NCI-H524 (cell line): ENCODE measurements around the gene UBP1.
"Not testable (repeated sequence)": the region's sequence is repeated elsewhere in the genome, so short reads cannot be mapped to it uniquely, and the experiment has no call there.

Experiments
- DNase-seq, 2 experiments: peaks; one replicate each; lab custom pipeline; 2025; lab: John Stamatoyannopoulos, UW

The UBP1 gene

GRCh38 chr3:33389908-33390307 lies 50.3 kb downstream of the UBP1 start:
- no peak for DNase-seq

GRCh38 chr3:33388374-33389100 lies 51.7 kb downstream of the UBP1 start:
- DNase-seq, result no peak

DNA sequence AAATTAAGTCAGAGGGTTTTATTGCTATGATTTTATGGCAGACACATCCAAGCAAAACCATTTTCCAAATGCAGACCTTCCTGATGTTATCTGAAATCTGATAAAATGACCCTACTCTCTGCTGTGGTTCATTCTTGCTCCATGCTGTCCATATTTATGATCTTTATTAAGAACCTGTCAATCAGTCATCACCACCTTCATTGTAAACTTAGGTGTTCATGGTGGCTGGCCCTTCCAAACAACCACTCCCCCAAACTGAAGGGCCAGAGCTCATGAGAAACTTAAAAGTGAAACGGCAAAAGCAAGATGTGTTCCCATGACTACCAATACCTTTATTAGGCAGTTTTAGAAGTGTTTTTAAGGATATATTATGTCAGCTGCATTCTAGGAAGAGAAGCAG lies 53.6 kb downstream of the UBP1 start:
- no peak for DNase-seq

DNA sequence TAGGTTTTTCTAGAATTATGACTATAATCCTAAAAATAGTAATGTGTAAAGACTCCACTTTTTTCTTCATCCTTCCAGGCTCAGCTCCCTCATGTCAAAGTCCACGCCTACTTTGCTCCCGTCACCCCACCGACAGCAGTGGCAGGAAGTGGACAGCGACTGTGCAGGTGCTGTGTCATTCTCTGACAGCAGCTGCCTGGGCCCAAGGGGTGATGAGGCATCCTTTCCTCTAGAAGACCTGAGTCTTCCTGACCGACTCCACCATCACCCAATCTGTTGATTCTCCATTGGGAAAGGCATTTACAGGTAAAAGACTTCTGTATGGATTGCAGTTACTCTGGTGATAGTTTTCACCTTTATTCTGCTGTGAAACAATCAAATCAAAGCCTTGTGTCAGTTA lies 54.8 kb downstream of the UBP1 start:
- no peak for DNase-seq

- no peak for DNase-seq
Observed at GRCh38 chr3:33383951-33384350, 56.3 kb downstream of the UBP1 start.

DNA sequence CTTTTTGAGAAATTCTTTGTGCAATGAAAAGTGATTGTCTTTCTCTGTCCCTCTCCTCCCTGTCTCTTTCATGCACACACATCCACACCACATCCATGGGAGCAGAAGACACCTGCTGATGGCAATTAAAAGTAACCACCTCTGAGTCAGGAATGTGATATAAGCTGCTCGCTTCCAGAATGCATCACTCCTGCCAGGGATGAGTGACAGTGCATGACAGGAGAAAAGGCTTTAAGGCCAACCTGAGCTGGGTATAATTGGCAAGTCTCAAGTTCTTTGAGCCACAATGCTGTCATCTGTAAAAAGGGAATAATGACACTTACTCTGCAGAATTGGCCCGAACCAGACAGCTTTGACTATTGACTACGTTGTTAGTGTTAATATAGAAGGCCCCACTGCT lies 59.6 kb downstream of the UBP1 start:
- DNase-seq, result no peak

DNA sequence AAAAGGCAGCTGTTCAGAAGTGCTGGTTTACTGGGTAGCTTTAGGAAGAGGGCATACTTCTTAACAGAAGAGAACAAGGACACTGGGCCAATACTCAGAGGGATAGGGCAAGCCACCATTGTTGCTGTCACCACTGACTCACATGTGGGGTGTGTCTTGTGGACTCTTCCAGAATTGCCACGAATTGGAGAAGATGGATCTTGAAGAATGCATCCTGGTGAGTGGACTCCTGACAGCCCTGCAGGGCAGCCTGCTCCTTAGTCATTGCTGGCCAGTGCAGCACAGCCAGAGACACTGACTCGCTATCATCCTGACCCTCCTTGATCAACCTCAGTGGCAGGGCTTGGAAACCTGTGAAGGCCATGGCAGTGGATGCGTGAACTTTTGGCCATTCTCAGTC lies 62.3 kb downstream of the UBP1 start:
- DNase-seq, result no peak

- DNase-seq, result no peak
Observed at GRCh38 chr3:33377489-33377888, 62.7 kb downstream of the UBP1 start.

DNA sequence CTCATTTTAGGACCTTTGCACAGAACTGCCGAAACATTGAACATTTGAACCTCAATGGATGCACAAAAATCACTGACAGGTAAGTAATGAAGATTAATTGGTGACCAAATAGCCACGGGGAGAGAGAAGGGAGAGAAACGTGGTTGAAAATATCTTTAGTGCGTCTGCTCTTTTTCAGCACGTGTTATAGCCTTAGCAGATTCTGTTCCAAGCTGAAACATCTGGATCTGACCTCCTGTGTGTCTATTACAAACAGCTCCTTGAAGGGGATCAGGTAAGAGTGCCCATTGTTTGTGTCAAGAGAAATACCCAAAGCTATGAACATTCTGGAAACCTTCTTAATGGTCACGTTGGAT lies 67.1 kb downstream of the UBP1 start:
- DNase-seq, result no peak

DNA sequence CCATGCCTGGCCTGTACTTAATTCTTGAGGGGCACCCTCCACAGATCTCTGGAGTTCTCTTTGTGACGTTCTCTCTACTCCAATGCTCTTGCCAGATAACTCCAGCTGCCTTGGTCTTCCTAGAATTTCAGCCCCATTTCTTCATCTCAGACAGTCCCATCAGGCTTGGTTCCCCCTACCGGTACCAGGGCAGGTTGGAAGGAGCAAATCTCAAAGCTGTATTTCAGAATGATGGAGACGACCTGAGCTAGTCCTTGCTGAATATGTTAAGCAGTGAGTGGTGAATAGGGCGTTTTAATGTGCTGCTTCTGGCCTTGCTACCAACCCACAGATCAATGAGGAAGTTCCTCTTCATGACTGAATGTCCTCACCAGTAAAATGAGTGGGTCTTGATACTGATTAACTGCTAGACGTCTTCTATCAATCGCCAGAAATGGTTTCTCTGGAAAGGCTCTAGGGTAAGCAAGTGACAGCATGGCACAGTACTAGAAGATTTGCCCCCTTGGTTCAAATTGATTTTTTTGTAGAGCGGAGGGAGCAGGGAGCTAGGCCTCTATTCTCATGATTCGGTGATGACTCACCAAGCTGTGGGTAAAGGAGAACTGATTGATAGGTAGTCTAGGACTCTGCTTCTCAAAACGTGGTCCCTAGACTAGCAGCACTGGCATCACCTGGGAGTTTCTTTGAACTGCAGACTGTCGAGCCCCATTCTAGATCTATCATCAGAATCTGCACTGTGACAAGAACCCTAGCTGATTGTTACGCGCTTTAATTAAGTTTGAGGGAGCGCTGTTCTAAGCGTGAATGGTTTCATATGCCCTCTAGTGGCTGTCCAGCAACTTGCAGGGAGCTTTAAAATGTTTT lies 67.8 kb downstream of the UBP1 start:
- DNase-seq, result peak; percentile 6 to 51

DNA sequence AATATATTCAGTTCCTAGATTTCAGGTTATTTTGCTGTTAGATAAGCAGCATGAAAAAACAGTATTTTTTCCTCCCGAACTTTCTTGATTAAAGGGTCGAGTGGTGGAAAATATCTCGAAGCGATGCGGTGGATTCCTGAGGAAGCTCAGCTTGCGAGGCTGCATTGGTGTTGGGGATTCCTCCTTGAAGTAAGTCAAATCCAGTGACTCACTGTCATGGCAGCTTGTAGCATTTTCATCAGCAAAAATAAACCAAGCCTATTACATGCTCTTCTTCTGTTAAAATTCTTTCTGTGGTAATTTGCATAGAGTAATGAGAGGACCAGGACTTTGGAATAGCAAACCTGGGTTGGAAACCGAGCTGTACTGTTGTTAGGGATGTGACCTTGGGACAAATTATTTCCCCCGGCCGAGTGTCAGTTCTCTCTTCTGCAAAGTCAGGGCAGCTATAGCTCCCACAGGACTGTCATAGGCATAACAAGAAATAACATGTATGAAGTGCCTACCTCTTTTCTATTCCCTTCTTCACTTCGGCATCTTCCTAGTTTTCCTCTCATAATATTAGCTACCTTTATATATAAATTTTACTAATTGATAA lies 75.6 kb downstream of the UBP1 start:
- no peak for DNase-seq

DNA sequence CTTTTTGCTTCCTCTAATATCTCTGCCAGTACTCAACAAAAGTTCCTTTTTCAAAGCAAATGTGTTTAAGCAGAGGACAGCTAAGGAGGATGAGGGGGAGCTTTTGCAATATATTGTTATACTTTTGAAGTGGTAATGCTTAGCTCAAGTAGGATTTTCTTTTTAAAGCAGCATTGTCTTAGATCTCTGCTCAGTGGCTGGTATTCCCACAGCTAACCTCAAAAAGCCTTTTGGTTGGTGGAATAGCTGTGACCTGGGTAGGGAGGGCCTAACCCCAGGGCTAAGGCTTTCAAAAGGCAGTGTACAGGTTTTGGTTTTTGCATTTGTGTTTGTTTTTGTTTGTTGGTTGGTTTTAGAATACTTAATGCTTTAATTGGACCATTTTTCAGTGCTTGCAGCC lies 76.1 kb downstream of the UBP1 start:
- DNase-seq, result no peak

DNA sequence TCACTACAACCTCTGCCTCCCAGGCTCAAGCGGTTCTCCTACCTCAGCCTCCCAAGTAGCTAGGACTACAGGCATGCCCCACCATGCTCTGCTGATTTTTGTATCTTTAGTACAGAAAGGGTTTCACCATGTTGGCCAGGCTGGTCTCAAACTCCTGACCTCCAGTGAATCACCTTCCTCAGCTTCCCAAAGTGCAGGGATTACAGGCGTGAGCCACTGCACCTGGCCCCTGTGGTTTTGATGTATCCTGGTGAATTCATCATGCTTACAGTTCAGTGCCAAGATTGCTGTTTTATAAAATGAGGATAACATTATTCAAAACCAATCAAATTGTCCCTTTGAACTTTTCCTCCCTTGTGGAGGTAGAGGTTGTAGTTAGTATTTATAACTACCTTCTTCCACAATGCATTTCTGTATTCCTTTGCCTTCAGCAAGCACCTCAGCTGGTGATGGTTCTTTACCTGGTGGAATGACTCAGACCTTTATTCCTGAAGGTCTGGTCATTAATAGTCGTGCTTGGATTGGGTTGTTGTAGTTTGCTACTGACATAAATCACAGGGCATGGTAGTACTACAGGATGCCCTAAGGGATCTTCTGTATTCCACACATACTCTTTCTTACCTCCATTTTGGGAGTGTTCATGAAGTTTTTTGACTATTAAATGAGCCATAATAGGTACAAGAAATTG lies 76.9 kb downstream of the UBP1 start:
- no peak for DNase-seq

DNA sequence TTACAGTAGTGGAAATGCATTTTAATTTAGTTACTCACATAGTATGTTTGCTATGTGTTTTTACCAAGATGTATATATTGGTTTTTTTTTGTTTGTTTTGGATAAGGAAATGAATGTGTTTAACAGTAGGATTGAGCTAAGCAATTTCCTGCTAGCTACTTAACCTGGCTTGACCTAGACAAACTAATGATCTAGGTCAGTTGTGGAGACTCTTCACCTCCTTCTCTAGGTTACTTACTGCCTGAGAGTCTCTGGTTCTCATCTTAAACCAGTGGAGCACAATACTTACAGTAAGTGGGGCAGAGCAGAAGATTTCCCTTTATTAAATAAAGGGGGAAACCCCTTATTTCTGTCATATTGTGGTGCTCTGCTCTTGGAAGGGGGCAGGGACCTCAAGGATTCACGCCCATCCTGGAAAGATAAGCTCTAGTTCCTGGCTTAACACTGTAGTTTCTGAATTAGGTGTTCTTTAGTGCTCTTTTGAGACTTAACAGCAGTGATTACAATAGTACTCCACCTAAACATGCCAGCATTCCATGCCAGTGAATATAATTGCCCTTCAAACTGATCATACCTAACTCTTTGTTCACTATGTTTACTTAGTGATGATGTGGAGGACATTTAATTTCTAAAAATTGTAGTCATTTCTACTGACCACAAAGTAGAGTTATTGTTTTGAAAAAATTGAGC lies 79.9 kb downstream of the UBP1 start:
- no peak for DNase-seq

DNA sequence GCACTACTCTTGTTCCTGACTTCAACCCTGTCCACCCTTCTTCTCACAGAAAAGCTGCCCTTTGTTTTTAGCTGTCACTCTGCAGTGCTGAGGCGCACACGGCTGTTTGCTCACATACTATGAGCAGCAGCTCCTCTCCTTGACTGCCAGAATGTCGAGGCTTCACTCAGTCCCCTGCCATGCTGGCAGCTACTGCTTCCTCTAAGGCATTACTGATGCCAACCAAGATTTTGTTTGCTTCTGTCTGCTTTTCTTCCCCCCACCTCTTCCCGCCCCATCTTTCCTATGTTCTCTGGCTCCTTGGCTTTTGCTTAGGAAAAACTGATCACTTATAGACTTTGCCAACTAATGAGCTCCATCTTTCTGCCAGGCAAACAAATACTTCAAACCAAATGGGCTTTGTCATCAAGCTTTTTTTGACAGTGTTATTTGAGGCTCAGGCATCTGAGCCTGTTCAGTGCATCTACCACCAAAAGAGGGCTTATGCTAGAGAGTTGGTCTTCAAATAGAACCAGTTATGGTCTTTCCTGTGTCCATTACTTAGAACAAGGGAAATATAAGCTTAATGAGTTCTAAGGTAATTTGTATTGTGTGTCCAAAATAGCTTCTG lies 81.9 kb downstream of the UBP1 start:
- no peak for DNase-seq

GRCh38 chr3:33355611-33356010 lies 84.6 kb downstream of the UBP1 start:
- no peak for DNase-seq

DNA sequence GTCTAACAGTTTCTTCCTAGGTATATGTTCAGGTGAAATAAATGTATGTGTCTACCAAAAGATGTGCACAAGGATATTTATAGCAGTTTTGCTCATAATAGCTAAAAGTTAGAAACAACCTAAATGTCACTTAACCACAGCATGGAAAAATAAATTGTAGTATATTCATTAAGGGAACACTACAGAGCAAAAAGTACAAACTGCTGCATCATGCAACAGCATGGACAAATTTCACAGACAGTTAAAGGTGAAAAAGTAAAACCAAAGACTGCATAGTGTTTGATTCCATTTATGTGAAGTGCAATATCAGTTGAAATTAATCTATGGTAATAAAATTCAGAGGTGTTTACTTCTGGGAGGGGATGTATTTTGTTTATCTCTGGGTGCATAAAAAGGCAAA lies 100.4 kb downstream of the UBP1 start:
- DNase-seq, result no peak

GRCh38 chr3:33338936-33339465 lies 101.2 kb downstream of the UBP1 start:
- DNase-seq, result not testable (repeated sequence)
